Natural killer cell (primary cell): Measurements from ENCODE around the gene B3GALNT1. TPM values are rescaled to one million over a fixed set of nuclear protein-coding genes. Genes with fewer than 3 reads are reported as not detected.

Experiments
- ATAC-seq, 3 donors: fragments of 150-1000 bp in 2 of 3; fragments of 200-7000 bp in 1 of 3; cut with Tn5 transposase; 1 replicate in 1 of 3; 2 replicates in 2 of 3; pipeline ENCODE4 v1.10.0; 2021; ENCODE audit warnings: mild to moderate bottlenecking in 2 of 3, moderate library complexity in 2 of 3
- DNase-seq, 2 donors: peaks; one replicate each; pipeline versions ENCODE4 v3.0.0 to v3.0.0-alpha.2; 2013 to 2021; ENCODE audit warnings: mixed read lengths in 1 of 2
- H3K27ac ChIP-seq: one replicate; pipeline ENCODE4 v1.5.1; 2013; ENCODE audit warnings: mild to moderate bottlenecking, low read length
- H3K27me3 ChIP-seq: one replicate; pipeline ENCODE4 v1.6.1; 2013; ENCODE audit warnings: low read length; ENCODE audit not compliant: control insufficient read depth, insufficient read depth
- H3K36me3 ChIP-seq: one replicate; pipeline ENCODE4 v1.6.1; 2013; ENCODE audit warnings: low read length; ENCODE audit not compliant: control insufficient read depth, insufficient read depth
- H3K4me1 ChIP-seq: one replicate; pipeline ENCODE4 v1.6.1; 2013; ENCODE audit warnings: low read length; ENCODE audit not compliant: control insufficient read depth, insufficient read depth
- H3K4me3 ChIP-seq: one replicate; pipeline ENCODE4 v1.5.1; 2013; ENCODE audit warnings: low read length
- H3K9me3 ChIP-seq: one replicate; pipeline ENCODE4 v1.6.1; 2013; ENCODE audit warnings: low read length; ENCODE audit not compliant: control insufficient read depth, insufficient read depth
- H3K27ac Mint-ChIP-seq, 2 donors: one replicate each; pipeline ENCODE4 v1.8.0; 2022; ENCODE audit warnings: mild to moderate bottlenecking in 2 of 2, mixed read lengths in 2 of 2, moderate library complexity in 1 of 2
- H3K27me3 Mint-ChIP-seq, 2 donors: one replicate each; pipeline ENCODE4 v1.8.0; 2022; ENCODE audit warnings: low read depth in 2 of 2, mixed read lengths in 2 of 2
- H3K36me3 Mint-ChIP-seq: one replicate; pipeline ENCODE4 v1.8.0; 2022; ENCODE audit warnings: mixed read lengths
- H3K4me1 Mint-ChIP-seq, 2 donors: one replicate each; pipeline ENCODE4 v1.8.0; 2022; ENCODE audit warnings: mixed read lengths in 2 of 2
- H3K4me3 Mint-ChIP-seq: one replicate; pipeline ENCODE4 v1.8.0; 2022; ENCODE audit warnings: mild to moderate bottlenecking, moderate library complexity, mixed read lengths
- H3K9me3 Mint-ChIP-seq, 2 donors: one replicate each; pipeline ENCODE4 v1.8.0; 2022; ENCODE audit warnings: mixed read lengths in 2 of 2
- WGBS: methylation state at CpG from one replicate; pipeline ENCODE4 v1.1.7; 2013; ENCODE audit warnings: missing lambda C conversion rate; ENCODE audit not compliant: insufficient coverage; 5-methylcytosine and 5-hydroxymethylcytosine counted together
- intact Hi-C: fragments of 100-400 bp; cut with micrococcal nuclease; formaldehyde crosslinking; loops from one replicate; pipeline ENCODE4 v1.14.2; 2022
- total RNA-seq, 4 donors: library from RNA; stranded (reverse); fragments of 120-200 nt in 1 of 4; gene quantifications; one replicate each; pipeline versions ENCODE4 v1.2.3 to v1.2.4, GENCODE V29; 2013 to 2022
- TF ChIP-seq, protein P1 (sequence below): fragments of 200-600 bp; IDR thresholded peaks from one replicate; pipeline ENCODE4 v1.8.0; 2022; ENCODE audit warnings: antibody characterized with exemption

The B3GALNT1 gene
- total RNA-seq, 3 donors from 2014 or later (not counting 1 experiment from before 2014, with no cell fraction given), result 2.0 to 4.3 (median 2.5) TPM

- H3K4me3 ChIP-seq, result no peak overlapping the region
- no peak for ATAC-seq
- no peaks in the 10 kb centered on the region for H3K9me3 Mint-ChIP-seq
- no peaks in the 10 kb centered on the region for H3K9me3 ChIP-seq
- 100% methylated on average over 1 of the region's 1 CpG for WGBS
- H3K4me1 ChIP-seq, result peaks cover 18% of the 10 kb centered on the region
- no peaks in the 10 kb centered on the region for H3K36me3 Mint-ChIP-seq
- no peaks in the 10 kb centered on the region for H3K4me1 Mint-ChIP-seq
- TF ChIP-seq, protein P1, sequence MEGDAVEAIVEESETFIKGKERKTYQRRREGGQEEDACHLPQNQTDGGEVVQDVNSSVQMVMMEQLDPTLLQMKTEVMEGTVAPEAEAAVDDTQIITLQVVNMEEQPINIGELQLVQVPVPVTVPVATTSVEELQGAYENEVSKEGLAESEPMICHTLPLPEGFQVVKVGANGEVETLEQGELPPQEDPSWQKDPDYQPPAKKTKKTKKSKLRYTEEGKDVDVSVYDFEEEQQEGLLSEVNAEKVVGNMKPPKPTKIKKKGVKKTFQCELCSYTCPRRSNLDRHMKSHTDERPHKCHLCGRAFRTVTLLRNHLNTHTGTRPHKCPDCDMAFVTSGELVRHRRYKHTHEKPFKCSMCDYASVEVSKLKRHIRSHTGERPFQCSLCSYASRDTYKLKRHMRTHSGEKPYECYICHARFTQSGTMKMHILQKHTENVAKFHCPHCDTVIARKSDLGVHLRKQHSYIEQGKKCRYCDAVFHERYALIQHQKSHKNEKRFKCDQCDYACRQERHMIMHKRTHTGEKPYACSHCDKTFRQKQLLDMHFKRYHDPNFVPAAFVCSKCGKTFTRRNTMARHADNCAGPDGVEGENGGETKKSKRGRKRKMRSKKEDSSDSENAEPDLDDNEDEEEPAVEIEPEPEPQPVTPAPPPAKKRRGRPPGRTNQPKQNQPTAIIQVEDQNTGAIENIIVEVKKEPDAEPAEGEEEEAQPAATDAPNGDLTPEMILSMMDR, result no peak
- H3K36me3 ChIP-seq, result peaks cover 11% of the 10 kb centered on the region
- H3K27me3 ChIP-seq, result no peaks in the 10 kb centered on the region
- H3K4me3 Mint-ChIP-seq, result no peak overlapping the region
- no peak for DNase-seq
- H3K27ac Mint-ChIP-seq, result no peak overlapping the region
- intact Hi-C loops, result no loop called here
- no peaks in the 10 kb centered on the region for H3K27me3 Mint-ChIP-seq
- H3K27ac ChIP-seq, result no peak overlapping the region
These were observed 32.0 kb downstream of the B3GALNT1 start for GRCh38 chr3:161073181-161073580.

GRCh38 chr3:161072751-161073150 lies 32.4 kb downstream of the B3GALNT1 start:
- no peak for ATAC-seq
- intact Hi-C loops, result no loop called here

GRCh38 chr3:161072211-161072621 lies 32.9 kb downstream of the B3GALNT1 start:
- Mint-ChIP-seq H3K27me3 (no peaks in the 10 kb centered on the region), H3K4me3 (no peak overlapping the region), H3K27ac (no peak overlapping the region), H3K4me1 (no peaks in the 10 kb centered on the region), H3K36me3 (no peaks in the 10 kb centered on the region), H3K9me3 (no peaks in the 10 kb centered on the region)
- 60% methylated on average over 1 of the region's 1 CpG for WGBS
- ATAC-seq, result no peak
- DNase-seq, result no peak
- Histone ChIP-seq H3K36me3 (peaks cover 14% of the 10 kb centered on the region), H3K27me3 (no peaks in the 10 kb centered on the region), H3K27ac (no peak overlapping the region), H3K4me1 (peaks cover 18% of the 10 kb centered on the region), H3K9me3 (no peaks in the 10 kb centered on the region), H3K4me3 (no peak overlapping the region)
- intact Hi-C loops, result no loop called here
- TF ChIP-seq, protein P1, result no peak

More at GRCh38 chr3:161072751-161073150, 32.4 kb downstream of the B3GALNT1 start:
- Mint-ChIP-seq H3K36me3 (no peaks in the 10 kb centered on the region), H3K4me1 (no peaks in the 10 kb centered on the region), H3K9me3 (no peaks in the 10 kb centered on the region), H3K27ac (no peak overlapping the region), H3K4me3 (no peak overlapping the region), H3K27me3 (no peaks in the 10 kb centered on the region)
- TF ChIP-seq, protein P1, result no peak
- Histone ChIP-seq H3K4me1 (peaks cover 18% of the 10 kb centered on the region), H3K4me3 (no peak overlapping the region), H3K27ac (no peak overlapping the region), H3K27me3 (no peaks in the 10 kb centered on the region), H3K36me3 (peaks cover 11% of the 10 kb centered on the region), H3K9me3 (no peaks in the 10 kb centered on the region)
- DNase-seq, result no peak

GRCh38 chr3:161070980-161071663 lies 34.0 kb downstream of the B3GALNT1 start:
- ATAC-seq, result no peak
- H3K4me3 ChIP-seq, result no peak overlapping the region
- H3K27ac ChIP-seq, result no peak overlapping the region
- DNase-seq, result no peak
- peaks cover 14% of the 10 kb centered on the region for H3K36me3 ChIP-seq
- H3K9me3 ChIP-seq, result no peaks in the 10 kb centered on the region
- Mint-ChIP-seq H3K4me1 (no peaks in the 10 kb centered on the region), H3K27me3 (no peaks in the 10 kb centered on the region), H3K36me3 (no peaks in the 10 kb centered on the region), H3K4me3 (no peak overlapping the region), H3K9me3 (no peaks in the 10 kb centered on the region), H3K27ac (no peak overlapping the region)
- intact Hi-C loops, result no loop called here
- TF ChIP-seq, protein P1, result no peak
- peaks cover 18% of the 10 kb centered on the region for H3K4me1 ChIP-seq
- H3K27me3 ChIP-seq, result no peaks in the 10 kb centered on the region
- whole genome bisulfite sequencing, result 94% methylated on average over 4 of the region's 6 CpGs
